GM21717 (cell line): ENCODE results near the gene CSMD2.

Experiments
- ATAC-seq: cut with Tn5 transposase; IDR thresholded peaks from one replicate; pipeline ENCODE4 v1.9.1; 2021; ENCODE audit warnings: mild to moderate bottlenecking, moderate library complexity; ENCODE audit not compliant: unreplicated experiment

Gene CSMD2

DNA sequence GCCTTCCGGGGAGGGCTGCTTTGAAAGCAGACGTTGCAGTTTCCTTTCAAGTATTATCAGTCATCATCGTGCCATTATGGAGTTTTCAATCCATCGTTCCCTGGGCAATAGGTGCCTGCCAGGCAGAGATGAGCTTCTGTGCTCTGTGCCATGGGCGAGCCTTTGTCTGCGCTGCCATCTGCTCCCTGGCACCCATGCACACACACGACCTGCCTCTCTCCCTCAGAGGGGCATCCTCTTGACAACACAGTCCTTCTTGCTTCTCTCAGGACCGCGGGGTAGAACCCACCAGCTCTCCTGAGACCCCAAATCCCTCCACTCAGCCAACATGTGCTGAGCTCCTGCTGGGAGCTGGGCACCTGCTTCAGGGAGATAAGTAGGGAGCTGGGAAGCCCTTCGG is 151.9 kb downstream of the CSMD2 start:
- ATAC-seq, result no peak

DNA sequence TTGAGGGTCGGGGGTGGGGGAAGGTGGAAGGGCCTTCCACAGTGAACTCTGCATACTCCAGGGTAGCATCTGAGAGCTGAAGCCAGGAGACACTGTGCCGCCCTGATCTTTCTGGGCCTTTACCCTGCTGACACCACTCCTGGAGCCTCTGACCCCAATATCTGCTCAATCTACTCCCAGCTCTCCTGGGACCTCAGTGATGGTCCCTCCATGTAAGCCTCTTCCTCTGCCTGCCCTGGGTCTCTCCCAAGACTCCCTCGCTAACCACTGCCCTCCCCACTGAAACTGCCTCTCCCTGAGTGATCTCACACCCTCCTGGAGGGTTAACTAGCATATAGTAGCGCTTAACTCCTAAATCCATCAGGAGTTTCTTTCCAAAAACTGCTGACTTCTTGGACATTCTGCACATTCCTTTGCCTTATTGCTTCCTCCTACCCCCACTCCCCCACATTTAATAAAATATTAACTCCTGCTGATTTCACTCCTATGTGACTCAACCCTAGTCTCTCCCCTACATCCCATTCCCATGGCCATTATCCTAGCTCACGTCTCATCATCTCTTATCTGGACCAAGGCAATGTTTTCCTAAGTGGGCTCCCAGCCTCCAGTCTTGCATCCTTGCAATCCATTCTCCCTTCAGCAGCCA is 155.6 kb downstream of the CSMD2 start:
- no peak for ATAC-seq

DNA sequence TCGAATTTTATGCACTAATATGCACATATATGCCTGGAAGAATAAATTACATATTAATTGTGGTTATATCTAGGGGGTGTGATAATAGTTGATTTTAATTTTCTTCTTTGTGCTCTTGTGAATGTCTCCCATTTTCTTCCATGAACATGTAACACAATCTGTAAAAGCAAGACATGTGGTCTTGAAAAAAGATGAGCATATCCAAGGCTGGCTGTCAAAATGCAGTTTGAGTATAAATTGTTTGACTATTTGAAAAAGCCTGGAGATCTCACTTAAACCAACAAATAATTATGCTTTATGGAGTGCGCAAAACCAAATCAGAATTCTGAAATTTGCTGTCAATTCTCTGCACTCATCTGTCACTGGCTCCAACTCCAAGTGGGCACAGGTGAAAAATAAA is 157.3 kb downstream of the CSMD2 start:
- ATAC-seq, result no peak

DNA sequence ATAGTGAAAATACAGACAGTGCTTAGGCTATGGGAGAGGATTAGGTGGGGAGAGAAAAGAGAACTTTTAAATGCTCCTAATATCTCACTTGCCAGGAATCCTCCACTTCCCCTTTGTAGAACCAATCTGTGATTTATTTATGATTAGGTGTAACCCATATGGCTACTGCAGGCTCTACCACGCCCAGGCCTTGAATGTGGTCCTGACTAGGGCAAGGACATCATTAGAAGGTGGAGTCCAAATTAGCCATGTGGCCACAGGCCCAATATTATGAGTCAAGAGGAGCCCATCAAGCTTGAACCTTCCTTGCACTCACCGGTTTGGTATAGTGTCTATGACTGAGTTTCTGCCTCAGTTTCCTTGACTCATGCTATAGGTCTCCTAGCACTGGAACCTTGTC is 159.7 kb downstream of the CSMD2 start:
- no peak for ATAC-seq

DNA sequence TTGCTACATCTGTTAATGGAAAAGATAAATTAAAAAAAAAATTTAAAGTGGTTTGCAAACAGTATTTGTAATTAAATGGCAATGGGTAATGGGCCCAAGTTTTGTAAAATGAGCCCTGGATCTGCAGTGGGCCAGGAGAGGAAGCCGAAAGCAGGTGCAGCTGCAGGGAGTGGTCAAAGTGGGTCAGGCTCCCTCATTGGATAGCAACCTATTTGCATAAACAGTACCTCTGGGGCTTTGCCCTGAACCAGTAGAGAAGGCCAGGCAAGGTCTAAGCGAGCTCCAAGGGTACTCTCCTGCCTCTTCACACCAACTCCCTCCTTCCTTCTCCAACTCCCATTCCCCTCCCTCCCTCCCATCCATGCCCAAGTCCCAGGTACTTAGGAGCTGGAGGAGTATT is 162.2 kb downstream of the CSMD2 start:
- ATAC-seq, result no peak

DNA sequence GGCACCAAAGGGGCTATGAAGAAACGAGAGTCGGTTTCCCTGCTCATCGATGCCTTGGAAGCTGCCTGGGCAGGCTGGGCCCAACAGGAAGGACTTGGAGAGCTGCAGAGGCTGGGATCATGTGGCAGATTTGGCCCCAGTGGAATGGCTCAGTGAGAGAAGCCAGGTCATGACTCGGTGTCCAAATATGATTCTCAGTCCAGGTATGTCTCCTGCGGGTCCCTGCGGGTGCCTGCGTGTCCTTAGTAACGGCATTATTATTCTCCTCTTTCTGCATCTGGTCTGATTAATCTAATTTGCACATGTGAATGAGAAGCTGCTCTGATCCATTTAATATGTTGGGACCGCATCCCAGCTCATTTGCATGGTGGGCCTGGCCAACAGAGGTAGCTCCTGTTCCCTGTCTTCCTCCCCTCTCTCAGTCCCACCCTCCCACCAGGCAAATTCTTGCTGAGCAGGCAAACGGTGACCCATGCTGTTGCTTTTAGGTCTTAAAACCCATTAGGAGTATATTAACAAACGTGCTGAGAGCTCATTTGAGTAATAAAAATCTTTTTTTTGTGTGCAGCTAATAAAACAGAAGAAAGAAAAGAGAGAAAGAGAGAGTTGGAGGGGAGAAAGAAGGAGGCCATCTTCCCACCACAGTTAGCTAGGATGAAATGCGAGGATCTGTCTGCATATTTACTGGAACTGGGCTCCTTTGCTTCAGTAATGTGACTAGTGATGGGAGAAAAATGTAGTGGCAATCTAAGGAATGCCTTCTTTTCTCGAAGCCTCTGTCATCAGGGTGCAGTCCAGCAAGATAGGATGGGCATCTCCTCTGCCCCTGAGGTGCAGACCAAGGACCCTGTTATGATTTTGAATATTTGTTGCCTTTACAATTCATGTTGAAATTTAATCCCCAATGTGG is 167.6 kb downstream of the CSMD2 start:
- ATAC-seq, result no peak

DNA sequence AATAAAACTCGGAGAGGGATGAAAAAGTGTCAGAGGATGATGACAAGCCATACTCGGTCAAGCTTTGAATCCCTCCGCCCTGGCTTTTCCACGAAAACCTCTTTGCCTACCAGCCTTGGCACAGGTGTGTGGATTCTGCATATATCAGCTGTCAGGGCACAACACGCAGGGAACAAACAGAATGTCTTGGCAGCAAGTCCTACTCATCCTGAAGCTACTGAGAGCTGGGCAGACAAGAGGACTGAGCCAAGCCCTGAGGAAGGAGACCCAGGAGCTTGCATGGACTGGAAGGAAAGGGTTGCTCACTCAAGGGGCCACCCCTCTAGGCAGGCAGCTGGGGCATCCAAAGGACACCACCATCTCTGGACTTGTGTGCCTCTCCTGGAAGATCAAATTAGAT is 168.7 kb downstream of the CSMD2 start:
- ATAC-seq, result no peak

DNA sequence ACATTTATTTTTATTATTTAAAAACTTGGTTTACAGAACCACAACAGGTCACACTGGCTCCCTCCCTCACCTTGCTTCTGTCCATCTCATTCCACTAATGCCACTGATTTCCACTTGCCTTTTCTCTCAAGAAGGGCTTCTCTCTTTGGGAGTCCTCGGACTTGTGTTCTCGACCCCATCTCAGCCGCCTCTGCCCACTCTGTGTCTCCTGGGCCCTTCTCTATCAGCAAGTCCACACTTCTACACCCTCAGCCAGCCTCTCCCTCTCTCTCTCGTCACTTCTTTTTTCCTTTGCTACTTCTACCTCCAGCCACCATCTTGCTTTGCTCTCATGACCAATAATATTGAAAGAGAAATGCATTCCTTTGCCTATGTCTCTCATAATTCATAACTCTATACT is 171.7 kb downstream of the CSMD2 start:
- no peak for ATAC-seq

DNA sequence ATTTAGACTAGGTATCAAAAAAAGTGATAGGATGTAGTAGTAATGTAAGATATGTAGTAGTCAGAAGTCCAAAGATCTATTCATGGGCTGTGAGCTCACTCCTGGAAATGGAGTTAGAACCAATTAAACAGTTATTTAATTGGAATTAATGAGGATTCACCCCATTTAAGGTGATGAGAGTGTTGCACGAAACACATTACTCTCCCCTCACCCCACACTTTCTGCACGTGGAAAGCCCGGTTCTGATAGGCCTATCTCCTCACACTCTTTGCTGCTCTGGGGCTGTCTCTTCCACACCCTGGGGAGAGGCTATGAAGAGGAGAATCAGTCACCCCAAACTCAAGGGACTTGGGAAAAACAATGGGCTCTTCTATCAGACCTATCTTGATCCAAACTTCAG is 174.7 kb downstream of the CSMD2 start:
- no peak for ATAC-seq

DNA sequence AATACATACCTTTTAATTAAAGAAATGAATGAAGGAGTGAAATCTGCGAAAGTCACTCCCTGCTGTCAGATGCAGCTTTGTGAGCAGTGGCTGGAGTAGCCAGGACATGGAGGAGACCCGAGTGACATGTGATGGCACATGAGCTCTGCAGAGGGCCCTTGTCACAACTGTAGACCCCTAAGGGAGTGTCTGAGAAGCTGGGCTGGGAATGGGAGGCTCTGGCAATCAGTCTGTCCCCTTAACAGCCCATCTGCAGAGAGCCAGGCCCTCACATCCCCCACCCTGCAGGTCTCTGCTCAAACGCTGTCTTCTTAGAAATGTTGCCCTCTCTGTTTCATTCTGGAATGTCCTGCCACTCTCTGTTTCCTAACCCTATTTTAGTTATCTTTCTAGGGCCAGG is 176.9 kb downstream of the CSMD2 start:
- ATAC-seq, result no peak

DNA sequence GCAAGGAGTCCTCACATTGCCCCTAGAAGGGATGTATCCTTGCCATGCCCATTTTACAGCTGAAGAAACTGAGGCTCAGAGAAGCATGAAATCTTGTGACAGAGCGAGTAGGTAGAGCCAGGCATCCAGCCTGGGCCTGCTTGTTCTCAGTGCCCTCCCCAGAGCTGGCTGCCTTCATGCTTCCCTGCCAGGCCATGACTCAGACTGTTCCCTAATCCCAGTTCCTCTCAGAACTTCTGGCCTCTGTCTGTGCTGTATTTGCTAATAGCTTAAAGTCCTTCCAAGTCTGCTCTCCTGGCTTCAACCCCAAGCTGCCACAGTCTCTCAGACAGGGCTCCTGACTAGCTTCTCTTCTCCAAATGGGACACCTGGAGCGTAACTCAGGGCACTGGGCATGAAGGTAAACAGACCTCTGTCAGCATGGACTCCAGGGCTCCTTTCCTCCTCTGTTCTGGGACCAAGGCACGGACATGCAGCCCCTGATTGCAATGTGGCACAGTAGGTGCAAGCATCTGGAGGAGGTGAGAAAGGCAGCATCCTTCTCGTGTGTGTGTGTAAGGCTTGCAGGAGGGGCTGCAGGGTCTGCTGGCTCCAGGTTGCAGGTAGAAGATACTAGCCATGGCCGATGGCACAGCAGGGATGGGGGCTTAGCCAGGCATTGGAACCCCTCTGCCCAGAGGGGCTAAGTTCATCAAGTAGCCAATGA is 178.5 kb downstream of the CSMD2 start:
- no peak for ATAC-seq

DNA sequence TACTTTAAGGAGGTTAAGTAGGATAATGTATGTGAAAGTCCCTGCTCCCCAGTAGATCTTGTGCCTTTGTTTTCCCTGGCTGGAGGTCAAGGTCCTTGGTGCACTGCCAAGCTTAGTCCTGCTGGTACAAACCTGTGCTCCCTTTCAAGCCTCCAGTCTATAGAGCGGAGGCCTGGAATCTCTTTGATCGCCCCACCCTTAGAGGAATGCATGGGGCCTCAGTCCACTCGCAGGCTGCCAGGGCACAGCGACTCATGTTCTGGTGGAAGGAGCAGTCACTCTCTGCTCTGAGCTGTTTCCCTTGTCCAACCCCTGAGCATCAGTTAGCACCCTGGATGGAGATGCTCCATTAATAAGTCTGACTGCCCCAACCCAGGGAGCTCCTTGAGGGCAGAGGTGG is 179.4 kb downstream of the CSMD2 start:
- ATAC-seq, result no peak

DNA sequence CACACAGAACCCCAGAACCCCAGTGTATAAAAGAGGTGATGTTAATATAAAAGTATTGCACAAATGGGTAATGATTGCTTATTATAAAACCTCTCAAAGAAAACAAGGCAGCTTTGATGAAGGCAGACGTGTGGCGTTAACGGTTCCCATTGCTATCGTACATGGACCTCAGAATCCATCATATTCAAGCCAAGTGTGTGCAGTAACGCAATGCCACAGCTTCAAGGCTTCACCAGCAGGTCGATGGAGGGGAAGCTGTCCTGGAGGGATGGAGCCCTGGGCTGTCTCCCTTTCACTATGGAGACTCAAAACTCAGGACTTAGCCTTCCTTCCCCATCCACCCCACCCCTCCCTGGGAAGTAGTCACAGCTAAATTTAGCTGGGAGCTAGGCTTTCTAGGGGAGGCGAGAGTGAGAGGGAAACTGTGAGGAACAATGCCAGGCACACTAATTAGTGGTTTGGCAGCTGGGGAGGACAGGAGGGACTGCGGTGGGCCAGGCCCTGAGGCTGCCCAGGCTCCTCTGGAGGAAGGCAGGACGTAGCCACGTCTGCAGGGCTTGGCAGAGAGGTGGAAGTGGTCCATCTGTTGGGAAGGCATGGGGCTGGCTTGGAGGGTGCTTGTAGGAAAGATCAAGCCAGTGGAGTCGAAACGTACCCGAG is 180.0 kb downstream of the CSMD2 start:
- no peak for ATAC-seq

DNA sequence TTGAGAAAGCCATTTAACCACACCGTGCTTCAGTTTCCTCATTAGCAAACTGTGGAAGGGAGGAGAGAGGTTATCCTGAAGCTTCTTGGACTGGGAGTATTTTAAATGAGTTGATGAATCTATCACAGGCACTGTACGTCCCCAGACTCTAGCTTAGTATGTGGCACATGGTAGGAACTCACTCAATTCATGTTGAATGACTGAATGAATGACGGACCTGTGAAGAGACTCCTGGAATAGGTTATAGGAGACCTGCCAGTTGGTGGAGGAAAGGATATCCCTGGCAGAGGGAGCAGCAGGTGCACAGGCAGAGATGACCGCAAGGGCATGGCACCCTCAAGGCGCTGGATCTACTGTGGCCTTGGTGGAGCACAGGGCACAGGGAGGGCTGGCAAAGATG is 182.6 kb downstream of the CSMD2 start:
- no peak for ATAC-seq

DNA sequence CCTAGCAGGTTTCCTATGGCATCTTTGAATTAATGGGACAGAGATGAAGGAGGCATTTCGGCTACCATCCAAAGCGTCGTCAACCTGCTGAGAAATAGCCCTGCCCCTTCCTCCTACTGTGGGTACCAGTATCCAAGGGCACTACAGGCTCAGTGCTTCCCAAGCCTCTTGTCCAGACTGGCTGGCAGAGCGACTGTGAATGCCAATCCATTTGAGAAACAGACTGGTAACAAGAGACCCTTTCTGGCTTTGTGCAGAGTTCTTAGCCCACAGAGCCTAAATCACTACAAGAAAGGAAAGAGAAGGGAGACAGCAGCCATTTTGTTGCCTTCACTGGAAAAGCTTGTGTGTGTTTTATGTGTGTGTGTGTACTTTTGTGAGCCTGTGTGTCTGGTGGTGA is 185.7 kb downstream of the CSMD2 start:
- no peak for ATAC-seq

DNA sequence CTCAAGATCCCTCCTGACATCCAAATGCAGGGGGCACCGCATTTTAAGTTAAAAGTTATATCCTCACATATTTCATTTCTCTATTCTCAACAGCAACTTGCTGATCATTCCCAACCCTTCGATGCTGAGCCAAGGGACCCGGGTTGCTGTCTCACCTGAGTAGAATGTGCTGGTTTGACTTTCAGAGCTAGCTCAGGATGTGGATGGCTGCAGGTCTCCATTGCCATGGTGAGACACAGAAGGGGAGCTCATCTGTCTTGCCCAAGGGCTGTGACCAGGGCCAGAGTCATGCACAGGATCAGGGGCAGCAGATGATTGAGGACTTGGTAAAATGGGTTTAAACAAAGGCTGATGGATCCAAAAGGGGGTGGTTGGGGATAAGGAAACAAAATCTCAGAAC is 189.1 kb downstream of the CSMD2 start:
- ATAC-seq, result no peak

DNA sequence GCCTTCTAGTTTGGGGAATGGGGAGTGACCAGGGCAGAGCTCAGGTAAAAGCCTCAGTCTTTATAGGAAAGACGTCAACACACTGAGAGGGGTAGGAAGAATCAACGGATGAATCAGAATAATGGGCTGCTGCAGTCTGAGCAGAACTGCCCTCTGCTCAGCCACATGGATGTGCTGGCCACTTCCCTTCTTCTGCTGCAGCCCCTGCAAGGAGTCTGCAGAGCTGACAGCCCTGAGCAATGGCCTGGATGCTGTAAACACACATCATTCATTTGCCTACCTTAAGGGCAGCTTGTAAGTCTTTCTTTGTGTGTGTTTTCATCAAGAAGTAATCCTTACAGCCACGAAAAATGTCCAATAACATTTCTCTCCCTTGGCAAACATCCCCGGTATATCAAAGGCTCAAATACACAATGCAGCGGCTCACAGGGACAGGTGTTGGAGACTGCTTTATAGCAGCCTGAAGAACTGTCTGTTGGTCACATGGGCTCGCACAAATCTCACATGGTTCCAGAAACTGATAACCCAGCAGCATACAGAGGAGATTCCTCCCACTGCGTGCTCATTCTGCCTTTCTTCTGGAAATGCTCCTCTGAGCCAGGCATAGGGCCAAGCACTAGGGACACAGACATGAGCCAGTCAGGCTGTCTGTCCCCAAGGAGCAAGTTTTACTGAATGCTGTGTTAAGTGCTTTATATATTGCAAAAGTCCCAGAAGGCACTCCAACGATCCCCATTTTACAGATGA is 191.1 kb downstream of the CSMD2 start:
- no peak for ATAC-seq

DNA sequence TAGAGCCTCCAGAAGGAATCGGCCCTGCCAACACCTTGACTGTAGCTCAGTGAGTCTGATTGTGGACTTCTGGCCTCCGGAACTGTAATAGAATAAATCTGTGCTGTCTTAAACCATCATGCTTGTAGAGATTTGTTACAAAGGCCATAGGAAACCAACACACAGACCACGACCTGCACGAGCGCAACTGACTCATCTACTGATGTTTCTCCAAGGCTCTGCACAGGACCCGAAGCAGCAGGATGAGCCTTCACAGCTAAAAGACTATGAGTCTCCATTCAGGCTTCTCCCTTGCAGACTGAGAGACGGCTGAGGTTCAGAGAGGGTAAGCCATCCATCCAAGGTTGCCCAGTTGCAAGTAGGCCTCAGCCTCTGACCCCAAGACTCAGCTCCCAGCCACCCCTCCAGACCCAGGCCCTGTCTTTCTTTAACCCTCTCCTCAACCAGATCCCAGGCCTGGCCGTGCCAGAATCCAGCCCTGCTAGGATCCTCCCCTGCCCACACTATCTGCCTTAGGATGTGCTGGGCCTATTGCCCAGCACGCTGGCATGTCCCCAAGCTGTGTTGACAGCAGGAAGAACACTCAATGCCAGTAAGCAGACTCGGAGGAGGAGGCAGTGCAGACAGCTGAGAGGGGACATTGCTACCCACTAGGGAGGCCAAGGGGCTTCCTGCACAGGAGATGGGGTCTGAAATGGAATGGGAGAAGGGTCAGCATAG is 192.2 kb downstream of the CSMD2 start:
- ATAC-seq, result no peak

DNA sequence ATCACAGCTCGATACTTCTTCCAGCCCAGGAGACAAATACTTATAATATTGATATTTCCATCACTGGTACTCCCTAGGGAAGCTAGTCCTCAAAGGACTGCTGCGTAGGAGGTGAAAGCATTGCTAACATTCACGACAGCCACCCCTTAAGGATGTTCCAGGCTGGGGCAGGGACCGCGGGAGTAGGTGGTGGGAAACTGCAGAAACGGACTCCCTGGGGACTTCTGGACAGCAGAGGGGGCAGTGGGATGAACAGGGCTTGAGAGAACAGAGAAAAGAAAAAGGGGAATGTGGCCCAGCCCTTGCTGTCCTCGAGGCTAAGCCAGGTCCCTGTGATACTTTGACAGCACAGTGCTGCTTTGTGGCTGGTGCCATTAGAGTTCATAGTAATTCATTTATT is 193.1 kb downstream of the CSMD2 start:
- ATAC-seq, result no peak
